Panc1 (cell line): Measurements from ENCODE around the gene CELA3A. TPM values are rescaled to one million over a fixed set of nuclear protein-coding genes. Genes with fewer than 3 reads are reported as not detected.

ENCODE experiments used
- ATAC-seq: fragments of 200-7000 bp; cut with Tn5 transposase; 2 replicates; pipeline ENCODE4 v1.9.1; 2020; ENCODE audit warnings: mild to moderate bottlenecking, moderate library complexity
- BruUV-seq: library from RNA; stranded (reverse); fragments of 400-500 nt; replicated peaks from 2 replicates; lab custom pipeline; 2021; lab: Mats Ljungman, UMichigan
- CTCF ChIA-PET: fragments of 300-600 bp; sonication (Branson Sonifier 250); formaldehyde crosslinking; loops from one replicate; lab custom pipeline; 2022; ENCODE audit warnings: antibody characterized with exemption; lab: Charles Lee
- POLR2A ChIA-PET: fragments of 300-600 bp; sonication (Branson Sonifier 250); formaldehyde crosslinking; loops from one replicate; lab custom pipeline; 2022; ENCODE audit warnings: antibody characterized with exemption; lab: Charles Lee
- DNase-seq: peaks from one replicate; pipeline ENCODE4 v3.0.0-alpha.2; 2010; ENCODE audit warnings: low read depth, low spot score
- H3K27ac ChIP-seq: 2 replicates; pipeline ENCODE4 v1.5.1; 2011; ENCODE audit warnings: mild to moderate bottlenecking, low read length, inconsistent platforms
- H3K27me3 ChIP-seq: fragments of 200-500 bp; sonication (Bioruptor generic); 2 replicates; pipeline ENCODE4 v1.6.0; 2014; ENCODE audit warnings: low read length, inconsistent platforms; ENCODE audit not compliant: control insufficient read depth, insufficient read depth
- H3K36me3 ChIP-seq: fragments of 200-500 bp; sonication (Bioruptor generic); 2 replicates; pipeline ENCODE4 v1.5.1; 2014; ENCODE audit warnings: inconsistent platforms, mild to moderate bottlenecking, low read length, moderate library complexity; ENCODE audit not compliant: control insufficient read depth, insufficient read depth
- H3K4me1 ChIP-seq: 2 replicates; pipeline ENCODE4 v1.5.1; 2011; ENCODE audit warnings: inconsistent platforms, mild to moderate bottlenecking, low read length, moderate library complexity; ENCODE audit not compliant: control insufficient read depth, insufficient read depth
- H3K4me3 ChIP-seq, 2 experiments: 2 replicates each; pipeline ENCODE4 v1.5.1; 2011 to 2012; ENCODE audit warnings: low read depth in 2 of 2, low read length in 2 of 2, mild to moderate bottlenecking in 2 of 2, inconsistent platforms in 1 of 2, moderate library complexity in 1 of 2
- H3K9me3 ChIP-seq: fragments of 200-500 bp; sonication (Bioruptor generic); 2 replicates; pipeline ENCODE4 v1.5.1; 2014; ENCODE audit warnings: low read depth, mild to moderate bottlenecking, inconsistent platforms, low read length, moderate library complexity; ENCODE audit not compliant: control insufficient read depth, insufficient read depth
- CTCF ChIP-seq: fragments of 450-650 bp; IDR thresholded peaks from 2 replicates; pipeline ENCODE4 v1.5.1; 2017; ENCODE audit warnings: mild to moderate bottlenecking
- POLR2AphosphoS5 ChIP-seq: IDR thresholded peaks from 2 replicates; pipeline ENCODE4 v1.6.1; 2012; ENCODE audit warnings: mild to moderate bottlenecking, low read depth, low read length, moderate library complexity
- REST ChIP-seq, 2 experiments: IDR thresholded peaks; 2 replicates each; pipeline ENCODE4 v1.6.1; 2011 to 2012; ENCODE audit warnings: low read depth in 2 of 2, control low read depth in 1 of 2, low read length in 1 of 2, mild to moderate bottlenecking in 1 of 2, moderate library complexity in 1 of 2; ENCODE audit not compliant: insufficient read depth in 1 of 2
- SIN3A ChIP-seq: IDR thresholded peaks from 2 replicates; pipeline ENCODE4 v1.6.1; 2012; ENCODE audit warnings: low read depth, mild to moderate bottlenecking, low read length, moderate library complexity, borderline replicate concordance; ENCODE audit not compliant: insufficient read depth
- TCF7L2 ChIP-seq: IDR thresholded peaks from 2 replicates; pipeline ENCODE4 v1.6.1; 2011; ENCODE audit warnings: mild to moderate bottlenecking, low read depth, low read length, inconsistent platforms
- in situ Hi-C: cut with HindIII; loops from 2 replicates; pipeline ENCODE4 v1.10.0; 2016; ENCODE audit warnings: low sequenced_read_pairs, low pct_unique_long_range_greater_than_20kb
- intact Hi-C: fragments of 100-400 bp; cut with micrococcal nuclease; formaldehyde crosslinking; loops from one replicate; pipeline ENCODE4 v1.10.0; 2022; ENCODE audit not compliant: unreplicated experiment
- total RNA-seq: library from RNA; stranded (reverse); gene quantifications from one replicate; pipeline ENCODE4 v1.2.1, GENCODE V29; 2021; ENCODE audit not compliant: unreplicated experiment

The CELA3A gene
- total RNA-seq, 1 experiment from 2014 or later: 5.9 TPM

GRCh38 chr1:21961799-21962198, 39.7 kb upstream of the CELA3A start:
- Histone ChIP-seq H3K27me3 (no peaks in the 10 kb centered on the region), H3K27ac (peak overlapping the region; percentile 45), H3K9me3 (no peaks in the 10 kb centered on the region), H3K4me1 (peaks cover 15% of the 10 kb centered on the region), H3K4me3 (no peak overlapping the region), H3K36me3 (no peaks in the 10 kb centered on the region)
- BruUV-seq: no TSS peak
- in situ Hi-C loops (no loop called here), intact Hi-C loops (no loop called here)
- ChIA-PET CTCF (interaction anchor here (0.6 kb wide), 1 partner anchor 299 kb away, joined by 3 read pairs; no protein-coding TSS in a partner anchor), POLR2A (interaction anchor here (0.6 kb wide), 1 partner anchor 49 kb away, joined by 4 read pairs; no protein-coding TSS in a partner anchor)
- TF ChIP-seq SIN3A: no peak
- DNase-seq: no peak
- no peak for ATAC-seq

GRCh38 chr1:21963477-21964217, 37.8 kb upstream of the CELA3A start:
- H3K27ac ChIP-seq: peak overlapping the region; percentile 32
- DNase-seq (peak; percentile 62), ATAC-seq (peak; percentile 91)
- peak; percentile 24; the same call in 1 of the 2 replicates for TF ChIP-seq POLR2AphosphoS5
- no peak for TF ChIP-seq TCF7L2
- TF ChIP-seq REST (IDR thresholded peaks at IDR 0.05; ENCODE audit: insufficient read depth in 1 of 2, low read depth in 2 of 2, low read length in 1 of 2): no peak
- TF ChIP-seq CTCF: peak; percentile 93; the same call in 1 of the 2 replicates
- no peak for TF ChIP-seq SIN3A
- no TSS peak for BruUV-seq
- H3K4me3 ChIP-seq: no peak overlapping the region
- H3K27me3 ChIP-seq: no peaks in the 10 kb centered on the region
- POLR2A ChIA-PET: no interaction called here
- H3K9me3 ChIP-seq: no peaks in the 10 kb centered on the region
- H3K4me1 ChIP-seq: peaks cover 8% of the 10 kb centered on the region
- intact Hi-C loops (no loop called here), in situ Hi-C loops (no loop called here)
- CTCF ChIA-PET: interaction anchor here (0.6 to 0.9 kb wide), 3 partner anchors 89 to 387 kb away, joined by 3 to 10 read pairs (median 3); partner anchors contain the start of gene CDC42
- H3K36me3 ChIP-seq: no peaks in the 10 kb centered on the region
